H9 (cell line): ENCODE results near the gene FADD. TPM values are rescaled to one million over a fixed set of nuclear protein-coding genes. Genes with fewer than 3 reads are reported as not detected.

Source experiments
- DNase-seq: peaks from one replicate; pipeline ENCODE4 v3.0.0-alpha.2; 2017
- H2AFZ ChIP-seq: one replicate; pipeline ENCODE4 v1.6.1; 2013; ENCODE audit warnings: mild to moderate bottlenecking, low read length, control low read depth, moderate library complexity
- H2AK5ac ChIP-seq: 2 replicates; pipeline ENCODE4 v1.6.1; 2013; ENCODE audit warnings: low read length, control low read depth, mixed read lengths; ENCODE audit not compliant: insufficient read length
- H2BK120ac ChIP-seq: one replicate; pipeline ENCODE4 v1.6.1; 2013; ENCODE audit warnings: low read depth, mild to moderate bottlenecking, low read length, control low read depth, inconsistent platforms; ENCODE audit not compliant: poor library complexity, severe bottlenecking
- H2BK12ac ChIP-seq: 2 replicates; pipeline ENCODE4 v1.6.1; 2013; ENCODE audit warnings: low read length, control low read depth, mixed read lengths, low read depth; ENCODE audit not compliant: insufficient read length
- H2BK15ac ChIP-seq: 2 replicates; pipeline ENCODE4 v1.6.1; 2013; ENCODE audit warnings: low read depth, low read length, control low read depth
- H2BK20ac ChIP-seq: one replicate; pipeline ENCODE4 v1.6.1; 2013; ENCODE audit warnings: low read depth, mild to moderate bottlenecking, low read length, control low read depth, inconsistent platforms; ENCODE audit not compliant: poor library complexity, severe bottlenecking
- H2BK5ac ChIP-seq: 2 replicates; pipeline ENCODE4 v1.6.1; 2013; ENCODE audit warnings: low read length, control low read depth, mixed read lengths; ENCODE audit not compliant: insufficient read length
- H3K14ac ChIP-seq: 2 replicates; pipeline ENCODE4 v1.6.1; 2013; ENCODE audit warnings: low read length, control low read depth; ENCODE audit not compliant: insufficient read depth
- H3K18ac ChIP-seq: 2 replicates; pipeline ENCODE4 v1.6.1; 2013; ENCODE audit warnings: low read depth, mild to moderate bottlenecking, mixed read lengths, low read length, control low read depth; ENCODE audit not compliant: insufficient read length
- H3K23ac ChIP-seq: 2 replicates; pipeline ENCODE4 v1.6.1; 2013; ENCODE audit warnings: low read length, control low read depth, mixed read lengths, low read depth; ENCODE audit not compliant: insufficient read length
- H3K23me2 ChIP-seq: 2 replicates; pipeline ENCODE4 v1.6.1; 2013; ENCODE audit warnings: low read depth, mild to moderate bottlenecking, mixed read lengths, low read length, control low read depth; ENCODE audit not compliant: insufficient read length, poor library complexity, severe bottlenecking
- H3K27ac ChIP-seq: 2 replicates; pipeline ENCODE4 v1.5.1; 2013; ENCODE audit warnings: low read length, control low read depth, mixed read lengths, low read depth; ENCODE audit not compliant: insufficient read length
- H3K27me3 ChIP-seq: 2 replicates; pipeline ENCODE4 v1.6.1; 2013; ENCODE audit warnings: low read length, control low read depth, inconsistent platforms; ENCODE audit not compliant: insufficient read depth
- H3K4ac ChIP-seq: 2 replicates; pipeline ENCODE4 v1.6.1; 2013; ENCODE audit warnings: low read depth, mild to moderate bottlenecking, control low read depth, inconsistent platforms, low read length, moderate library complexity
- H3K4me1 ChIP-seq: 2 replicates; pipeline ENCODE4 v1.6.1; 2013; ENCODE audit warnings: low read length, control low read depth, inconsistent platforms; ENCODE audit not compliant: insufficient read depth
- H3K4me2 ChIP-seq: 2 replicates; pipeline ENCODE4 v1.6.1; 2013; ENCODE audit warnings: low read length, control low read depth, mixed read lengths; ENCODE audit not compliant: insufficient read length, insufficient read depth
- H3K56ac ChIP-seq: 2 replicates; pipeline ENCODE4 v1.6.1; 2013; ENCODE audit warnings: low read depth, mild to moderate bottlenecking, mixed read lengths, low read length, control low read depth; ENCODE audit not compliant: insufficient read length
- H3K79me1 ChIP-seq: 2 replicates; pipeline ENCODE4 v1.6.1; 2013; ENCODE audit warnings: low read depth, mild to moderate bottlenecking, moderate library complexity, low read length, control low read depth, inconsistent platforms; ENCODE audit not compliant: insufficient read depth, poor library complexity, severe bottlenecking
- H3K79me2 ChIP-seq: 2 replicates; pipeline ENCODE4 v1.6.1; 2013; ENCODE audit warnings: low read length, control low read depth, inconsistent platforms; ENCODE audit not compliant: insufficient read depth
- H3K9ac ChIP-seq: 2 replicates; pipeline ENCODE4 v1.6.1; 2013; ENCODE audit warnings: low read length, control low read depth, mixed read lengths; ENCODE audit not compliant: insufficient read length; ENCODE audit errors: extremely low read depth
- H3K9me3 ChIP-seq: one replicate; pipeline ENCODE4 v1.6.1; 2013; ENCODE audit warnings: low read depth, low read length, inconsistent platforms; ENCODE audit not compliant: control insufficient read depth
- H3T11ph ChIP-seq: one replicate; pipeline ENCODE4 v1.6.1; 2013; ENCODE audit warnings: mild to moderate bottlenecking, low read length, control low read depth, inconsistent platforms
- H4K20me1 ChIP-seq: one replicate; pipeline ENCODE4 v1.6.1; 2013; ENCODE audit not compliant: control insufficient read depth, insufficient read length, insufficient read depth
- H4K5ac ChIP-seq: 2 replicates; pipeline ENCODE4 v1.6.1; 2013; ENCODE audit warnings: low read depth, mild to moderate bottlenecking, mixed read lengths, low read length, control low read depth; ENCODE audit not compliant: insufficient read length
- H4K8ac ChIP-seq: replicated peaks from 2 replicates; pipeline ENCODE4 v1.6.1; 2013; ENCODE audit warnings: low read length, control low read depth, mixed read lengths, low read depth; ENCODE audit not compliant: insufficient read length
- H4K91ac ChIP-seq: 2 replicates; pipeline ENCODE4 v1.6.1; 2013; ENCODE audit warnings: low read depth, mild to moderate bottlenecking, moderate library complexity, mixed read lengths, low read length, control low read depth; ENCODE audit not compliant: insufficient read length
- H3K27ac Mint-ChIP-seq, 3 experiments: 2 replicates in 2 of 3; 3 replicates in 1 of 3; pipeline ENCODE4 v1.8.0; 2020 to 2021; ENCODE audit warnings: mixed read lengths in 3 of 3, mild to moderate bottlenecking in 1 of 3, moderate library complexity in 1 of 3
- H3K27me3 Mint-ChIP-seq: 2 replicates; pipeline ENCODE4 v1.8.0; 2021; ENCODE audit warnings: low read depth, mild to moderate bottlenecking, moderate library complexity, mixed read lengths
- H3K36me3 Mint-ChIP-seq, 3 experiments: 2 replicates in 2 of 3; 3 replicates in 1 of 3; pipeline ENCODE4 v1.8.0; 2020 to 2021; ENCODE audit warnings: low read depth in 3 of 3, mixed read lengths in 3 of 3; ENCODE audit not compliant: insufficient read depth in 1 of 3
- H3K4me1 Mint-ChIP-seq, 2 experiments: 2 replicates each; pipeline ENCODE4 v1.8.0; 2020; ENCODE audit warnings: mixed read lengths in 2 of 2
- H3K4me3 Mint-ChIP-seq, 2 experiments: 2 replicates in 1 of 2; 3 replicates in 1 of 2; pipeline ENCODE4 v1.8.0; 2020 to 2021; ENCODE audit warnings: mild to moderate bottlenecking in 2 of 2, mixed read lengths in 2 of 2, moderate library complexity in 1 of 2
- H3K9me3 Mint-ChIP-seq, 2 experiments: 2 replicates in 1 of 2; 3 replicates in 1 of 2; pipeline ENCODE4 v1.8.0; 2020; ENCODE audit warnings: mild to moderate bottlenecking in 2 of 2, mixed read lengths in 2 of 2, moderate library complexity in 1 of 2
- WGBS: extraction: QIAGEN DNeasy Blood & Tissue Kit; methylation state at CpG from one replicate; pipeline ENCODE4 v1.1.7; 2013; ENCODE audit warnings: missing lambda C conversion rate, low lambda C conversion rate, mixed read lengths; ENCODE audit not compliant: insufficient read length; ENCODE audit errors: extremely low coverage; 5-methylcytosine and 5-hydroxymethylcytosine counted together
- total RNA-seq: library from RNA; stranded (reverse); gene quantifications from 2 replicates; pipeline ENCODE4 v1.2.1, GENCODE V29; 2021
- TF ChIP-seq, protein P1 (sequence below): fragments of 200-600 bp; sonication (generic); conservative IDR thresholded peaks from 3 replicates; pipeline ENCODE4 v1.8.0; 2021; ENCODE audit warnings: antibody characterized with exemption, mild to moderate bottlenecking

Gene FADD
- total RNA-seq, 1 experiment from 2014 or later, result 51.1 TPM

DNA sequence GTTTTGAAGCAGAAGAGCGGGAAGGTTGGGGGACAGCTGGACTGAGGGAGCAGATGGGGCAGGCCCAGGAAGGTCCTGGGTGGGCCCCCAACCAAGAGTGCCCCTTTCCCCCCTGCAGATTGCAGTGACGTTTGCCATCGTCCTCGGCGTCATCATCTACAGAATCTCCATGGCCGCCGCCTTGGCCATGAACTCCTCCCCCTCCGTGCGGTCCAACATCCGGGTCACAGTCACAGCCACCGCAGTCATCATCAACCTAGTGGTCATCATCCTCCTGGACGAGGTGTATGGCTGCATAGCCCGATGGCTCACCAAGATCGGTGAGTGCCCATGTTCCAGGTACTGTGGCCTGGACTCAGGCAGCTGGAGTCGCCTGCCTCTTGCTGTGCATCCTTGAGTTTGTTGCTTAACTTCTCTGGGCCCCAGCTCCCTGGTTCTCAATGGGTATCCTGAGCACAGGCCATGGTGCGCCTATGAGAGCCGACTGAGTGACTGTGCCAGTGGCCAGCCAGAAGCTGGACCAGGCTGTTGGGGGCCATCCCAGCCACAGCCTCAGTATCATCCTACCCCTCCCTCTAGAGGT is 42.0 kb upstream of the FADD start:
- Histone ChIP-seq H3K23me2 (no peaks in the 10 kb centered on the region), H2AFZ (no peak overlapping the region), H3K27ac (no peak overlapping the region), H3K23ac (no peak overlapping the region), H4K20me1 (no peaks in the 10 kb centered on the region), H3K4me2 (no peak overlapping the region), H3K79me2 (no peaks in the 10 kb centered on the region), H3K18ac (no peak overlapping the region), H3K4me1 (no peaks in the 10 kb centered on the region), H3K4ac (no peak overlapping the region), H3K56ac (no peak overlapping the region), H2AK5ac (no peak overlapping the region), H2BK120ac (no peak overlapping the region), H2BK20ac (no peak overlapping the region), H3T11ph (no peak overlapping the region), H3K9me3 (no peaks in the 10 kb centered on the region), H4K5ac (no peak overlapping the region), H3K27me3 (no peaks in the 10 kb centered on the region), H3K14ac (no peak overlapping the region), H3K79me1 (no peaks in the 10 kb centered on the region), H2BK12ac (no peak overlapping the region), H4K8ac (no peak overlapping the region), H2BK5ac (no peak overlapping the region), H2BK15ac (no peak overlapping the region), H3K9ac (no peak overlapping the region), H4K91ac (no peak overlapping the region)
- peaks cover 4 to 17% of the 10 kb centered on the region in 2 experiments for H3K4me1 Mint-ChIP-seq
- no peak overlapping the region for H3K27ac Mint-ChIP-seq
- WGBS, result no CpG with 5 or more reads among the region's 17 CpGs
- H3K9me3 Mint-ChIP-seq, result no peaks in the 10 kb centered on the region
- H3K27me3 Mint-ChIP-seq, result peaks cover 6% of the 10 kb centered on the region; the same call in 1 of the 2 replicates
- TF ChIP-seq, protein P1, sequence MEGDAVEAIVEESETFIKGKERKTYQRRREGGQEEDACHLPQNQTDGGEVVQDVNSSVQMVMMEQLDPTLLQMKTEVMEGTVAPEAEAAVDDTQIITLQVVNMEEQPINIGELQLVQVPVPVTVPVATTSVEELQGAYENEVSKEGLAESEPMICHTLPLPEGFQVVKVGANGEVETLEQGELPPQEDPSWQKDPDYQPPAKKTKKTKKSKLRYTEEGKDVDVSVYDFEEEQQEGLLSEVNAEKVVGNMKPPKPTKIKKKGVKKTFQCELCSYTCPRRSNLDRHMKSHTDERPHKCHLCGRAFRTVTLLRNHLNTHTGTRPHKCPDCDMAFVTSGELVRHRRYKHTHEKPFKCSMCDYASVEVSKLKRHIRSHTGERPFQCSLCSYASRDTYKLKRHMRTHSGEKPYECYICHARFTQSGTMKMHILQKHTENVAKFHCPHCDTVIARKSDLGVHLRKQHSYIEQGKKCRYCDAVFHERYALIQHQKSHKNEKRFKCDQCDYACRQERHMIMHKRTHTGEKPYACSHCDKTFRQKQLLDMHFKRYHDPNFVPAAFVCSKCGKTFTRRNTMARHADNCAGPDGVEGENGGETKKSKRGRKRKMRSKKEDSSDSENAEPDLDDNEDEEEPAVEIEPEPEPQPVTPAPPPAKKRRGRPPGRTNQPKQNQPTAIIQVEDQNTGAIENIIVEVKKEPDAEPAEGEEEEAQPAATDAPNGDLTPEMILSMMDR, result no peak
- H3K36me3 Mint-ChIP-seq, result no peaks in the 10 kb centered on the region
- H3K4me3 Mint-ChIP-seq, result no peak overlapping the region; a peak in 1 of 5 replicates
- DNase-seq, result no peak
